Measurements from ENCODE around the gene BCAN. TPM values are rescaled to one million over a fixed set of nuclear protein-coding genes. Genes with fewer than 3 reads are reported as not detected.

The BCAN gene
- total RNA-seq, 1 experiment from 2014 or later: not detected

DNA sequence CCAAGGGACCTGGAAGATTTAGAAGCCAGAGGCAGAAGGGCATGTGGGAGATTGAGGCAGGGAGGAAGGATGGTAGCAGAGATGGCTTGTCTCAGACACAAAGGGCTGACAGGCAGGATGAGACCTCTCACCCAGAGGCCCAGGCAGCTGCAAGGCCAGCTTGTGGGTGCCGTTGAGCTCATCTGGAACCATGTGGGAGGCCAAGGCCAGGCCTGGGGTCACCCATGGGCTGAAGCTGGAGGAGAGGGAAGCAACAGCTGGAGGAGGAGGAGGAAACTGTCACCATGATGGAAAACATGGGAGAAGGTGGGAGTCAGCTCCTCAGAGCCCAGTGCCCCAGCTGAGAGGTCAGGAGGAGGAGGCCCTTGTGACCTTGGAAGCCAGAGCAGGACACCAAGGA lies 57.1 kb downstream of the BCAN start:
- no peak for TF ChIP-seq CTCF (conservative IDR thresholded peaks at IDR 0.05)
- no peak for TF ChIP-seq EZH2 (IDR thresholded peaks at IDR 0.05; ENCODE audit: low read depth)
- H4K20me1 ChIP-seq (ENCODE audit: insufficient read depth): no peaks in the 10 kb centered on the region
- POLR2A ChIA-PET (ENCODE audit: unreplicated experiment): no interaction called here
- H3K79me2 ChIP-seq (ENCODE audit: low read depth): peaks cover 22% of the 10 kb centered on the region
- DNase-seq: no peak
- H3K4me3 ChIP-seq: no peak overlapping the region
- intact Hi-C loops (cut with micrococcal nuclease; ENCODE audit: unreplicated experiment): loop anchor here (10.0 kb wide), 1 partner anchor 436 kb away; the partner anchor contains the start of gene ETV3
- no TSS peak for BruUV-seq (replicated peaks)
- peaks cover 19% of the 10 kb centered on the region for H3F3A ChIP-seq (ENCODE audit: insufficient read depth, low read depth)
- H3K27me3 ChIP-seq (ENCODE audit: insufficient read depth, low read depth): no peaks in the 10 kb centered on the region
- H3K36me3 ChIP-seq (ENCODE audit: low read depth): no peaks in the 10 kb centered on the region; the same call in 1 of the 2 replicates
- H3K9me2 ChIP-seq (ENCODE audit: insufficient read depth): no peaks in the 10 kb centered on the region
- CTCF ChIA-PET: no interaction called here
- no peak overlapping the region for H3K4me2 ChIP-seq
- no peak overlapping the region for H2AFZ ChIP-seq
- H3K27ac ChIP-seq: no peak overlapping the region
- H3K9me3 ChIP-seq (ENCODE audit: insufficient read depth, low read depth): no peaks in the 10 kb centered on the region
- H3K4me1 ChIP-seq (replicated peaks; ENCODE audit: insufficient read depth): peaks cover 20% of the 10 kb centered on the region

- Histone ChIP-seq H3K27ac (no peak overlapping the region), H3K9me2 (ENCODE audit: insufficient read depth) (no peaks in the 10 kb centered on the region), H3K4me1 (replicated peaks; ENCODE audit: insufficient read depth) (peaks cover 25% of the 10 kb centered on the region), H2AFZ (no peak overlapping the region), H3K79me2 (ENCODE audit: low read depth) (peaks cover 30% of the 10 kb centered on the region), H4K20me1 (ENCODE audit: insufficient read depth) (no peaks in the 10 kb centered on the region), H3K27me3 (ENCODE audit: insufficient read depth, low read depth) (no peaks in the 10 kb centered on the region), H3K4me2 (no peak overlapping the region; the same call in 1 of the 2 replicates), H3K36me3 (ENCODE audit: low read depth) (no peaks in the 10 kb centered on the region; the same call in 1 of the 2 replicates), H3F3A (ENCODE audit: insufficient read depth, low read depth) (peaks cover 12% of the 10 kb centered on the region), H3K4me3 (no peak overlapping the region), H3K9me3 (ENCODE audit: insufficient read depth, low read depth) (no peaks in the 10 kb centered on the region)
- intact Hi-C loops (cut with micrococcal nuclease; ENCODE audit: unreplicated experiment): no loop called here
- DNase-seq: no peak
- POLR2A ChIA-PET (ENCODE audit: unreplicated experiment): interaction anchor here (0.6 to 0.7 kb wide), 3 partner anchors 19 to 114 kb away, joined by 3 to 4 read pairs (median 4); partner anchors contain the start of gene PRCC
- CTCF ChIA-PET: interaction anchor here (0.6 to 8.4 kb wide), 2 partner anchors 11 to 159 kb away, joined by 3 to 109 read pairs; no protein-coding TSS in a partner anchor
- no TSS peak for BruUV-seq (replicated peaks)
- TF ChIP-seq CTCF (conservative IDR thresholded peaks at IDR 0.05) (no peak), EZH2 (IDR thresholded peaks at IDR 0.05; ENCODE audit: low read depth) (no peak)
These were observed 59.0 kb downstream of the BCAN start for GRCh38 chr1:156700736-156701531.

DNA sequence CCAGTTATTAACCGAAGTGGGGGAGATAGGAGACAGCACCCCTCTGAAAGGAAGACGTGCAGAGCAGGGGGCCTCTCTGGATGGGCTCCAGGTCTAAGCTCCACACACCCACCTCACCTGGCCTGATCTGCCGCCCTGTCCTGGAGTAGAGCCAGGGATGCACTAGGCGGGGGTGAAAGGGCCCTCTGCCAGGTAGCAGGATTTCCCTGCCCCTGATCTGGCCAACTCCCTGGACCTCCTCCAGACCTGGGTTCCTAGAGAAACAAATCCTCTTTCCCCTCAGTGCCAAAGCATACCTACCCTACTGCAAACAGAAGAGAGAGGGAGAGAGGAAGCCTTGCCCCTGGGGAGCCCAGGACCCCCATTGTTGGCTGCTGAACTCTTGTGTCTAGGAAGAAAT lies 61.4 kb downstream of the BCAN start:
- TF ChIP-seq EZH2 (IDR thresholded peaks at IDR 0.05; ENCODE audit: low read depth): no peak
- no peak for TF ChIP-seq CTCF (conservative IDR thresholded peaks at IDR 0.05)
- ChIA-PET CTCF (interaction anchor here (0.6 to 8.4 kb wide), 2 partner anchors 9 to 13 kb away, joined by 4 to 109 read pairs; no protein-coding TSS in a partner anchor), POLR2A (ENCODE audit: unreplicated experiment) (interaction anchor here (0.6 to 0.7 kb wide), 4 partner anchors 9 to 202 kb away, joined by 4 to 10 read pairs (median 6); no protein-coding TSS in a partner anchor)
- Histone ChIP-seq H3K4me3 (peak overlapping the region; percentile 79; the same call in 1 of the 2 replicates), H3K36me3 (ENCODE audit: low read depth) (no peaks in the 10 kb centered on the region; the same call in 1 of the 2 replicates), H4K20me1 (ENCODE audit: insufficient read depth) (no peaks in the 10 kb centered on the region), H3K9me3 (ENCODE audit: insufficient read depth, low read depth) (no peaks in the 10 kb centered on the region), H3F3A (ENCODE audit: insufficient read depth, low read depth) (peaks cover 10% of the 10 kb centered on the region), H3K79me2 (ENCODE audit: low read depth) (peaks cover 30% of the 10 kb centered on the region), H3K27ac (no peak overlapping the region), H3K27me3 (ENCODE audit: insufficient read depth, low read depth) (no peaks in the 10 kb centered on the region), H3K9me2 (ENCODE audit: insufficient read depth) (no peaks in the 10 kb centered on the region), H3K4me1 (replicated peaks; ENCODE audit: insufficient read depth) (peaks cover 25% of the 10 kb centered on the region), H2AFZ (no peak overlapping the region), H3K4me2 (peak overlapping the region; percentile 92)
- no TSS peak for BruUV-seq (replicated peaks)
- no peak for DNase-seq
- intact Hi-C loops (cut with micrococcal nuclease; ENCODE audit: unreplicated experiment): no loop called here
